Activated CD8-positive, alpha-beta memory T cell treated with anti-CD3 and anti-CD28 coated beads, Interleukin-2, amount 50 U/mL, for 1 hour (primary cell): ENCODE results near the gene AGR2.
"Not testable (repeated sequence)": the region's sequence is repeated elsewhere in the genome, so short reads cannot be mapped to it uniquely, and the experiment has no call there.

ENCODE experiments used
- DNase-seq: peaks from one replicate; pipeline ENCODE4 v3.0.0-alpha.2; 2020; ENCODE audit errors: extremely low read depth

Gene AGR2

DNA sequence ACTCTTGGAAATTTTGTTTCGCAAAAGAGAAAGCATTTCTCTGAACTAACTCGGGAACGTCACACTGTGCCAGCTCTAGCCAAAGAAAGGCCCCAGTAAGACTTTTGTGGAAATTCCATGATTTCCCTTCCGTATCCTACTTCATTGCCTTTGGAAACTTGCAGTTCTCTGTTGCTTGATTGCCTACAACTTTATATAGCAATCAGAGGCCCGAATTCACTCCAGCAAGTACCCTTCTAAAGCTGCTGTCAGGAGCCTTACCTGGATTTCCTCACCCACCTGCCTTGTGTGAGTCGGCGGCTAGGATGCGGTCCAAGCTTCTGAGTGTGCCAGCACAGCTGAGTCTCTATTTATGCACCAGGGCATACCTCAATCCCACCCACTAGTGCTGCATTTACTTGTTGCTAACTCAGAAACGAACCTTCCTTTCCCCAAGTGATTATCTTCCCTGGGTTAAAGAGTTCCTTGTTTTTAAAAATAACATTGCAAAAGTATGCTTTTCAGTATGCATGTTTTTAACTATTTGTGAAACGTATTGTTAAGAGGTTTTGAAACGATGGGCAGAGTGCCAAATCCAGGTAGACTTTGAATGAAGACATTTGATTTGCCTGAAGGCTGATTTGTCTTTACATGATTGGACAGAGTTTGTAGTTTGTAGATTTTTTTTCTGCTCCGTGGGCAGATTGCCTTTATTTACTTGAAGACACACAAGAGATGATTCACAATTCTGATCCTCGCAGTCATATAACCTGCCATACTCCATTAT lies at the start of gene AGR2:
Gene AGR2, minus strand, starts transcription at position 326 of the 766 bp plus-strand sequence. CDS start 3,203 bp downstream, outside the sequence.
- DNase-seq, result no peak

DNA sequence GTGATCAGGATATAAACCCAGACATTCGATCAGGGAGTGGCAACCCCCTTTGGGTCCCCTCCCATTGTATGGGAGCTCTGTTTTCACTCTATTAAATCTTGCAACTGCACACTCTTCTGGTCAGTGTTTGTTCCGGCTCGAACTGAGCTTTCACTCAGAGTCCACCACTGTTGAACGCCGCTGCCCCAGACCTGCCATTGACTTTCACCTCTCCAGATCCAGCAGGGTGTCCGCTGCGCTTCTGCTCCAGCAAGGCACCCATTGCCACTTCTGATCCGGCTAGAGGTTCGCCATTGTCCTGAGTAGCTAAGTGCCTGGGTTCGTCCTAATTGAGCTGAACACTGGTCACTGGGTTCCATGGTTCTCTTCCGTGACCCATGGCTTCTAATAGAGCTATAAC lies 48.4 kb upstream of the AGR2 start:
- DNase-seq, result not testable (repeated sequence)

DNA sequence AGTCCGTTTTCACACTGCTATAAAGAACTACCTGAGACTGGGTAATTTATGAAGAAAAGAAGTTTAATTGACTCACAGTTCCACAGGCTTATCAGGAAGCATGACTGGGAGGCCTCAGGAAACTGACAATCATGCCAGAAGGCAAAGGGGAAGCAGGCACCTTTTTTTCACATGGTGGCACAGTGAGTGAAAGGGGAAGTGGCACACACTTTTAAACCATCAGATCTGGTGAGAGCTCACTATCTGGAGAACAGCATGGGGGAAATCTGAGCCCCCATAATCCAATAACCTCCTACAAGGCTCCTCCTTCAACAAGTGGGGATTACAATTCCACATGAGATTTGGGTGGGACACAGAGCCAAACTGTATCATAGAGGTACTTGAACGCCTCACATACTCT lies 47.0 kb upstream of the AGR2 start:
- no peak for DNase-seq

DNA sequence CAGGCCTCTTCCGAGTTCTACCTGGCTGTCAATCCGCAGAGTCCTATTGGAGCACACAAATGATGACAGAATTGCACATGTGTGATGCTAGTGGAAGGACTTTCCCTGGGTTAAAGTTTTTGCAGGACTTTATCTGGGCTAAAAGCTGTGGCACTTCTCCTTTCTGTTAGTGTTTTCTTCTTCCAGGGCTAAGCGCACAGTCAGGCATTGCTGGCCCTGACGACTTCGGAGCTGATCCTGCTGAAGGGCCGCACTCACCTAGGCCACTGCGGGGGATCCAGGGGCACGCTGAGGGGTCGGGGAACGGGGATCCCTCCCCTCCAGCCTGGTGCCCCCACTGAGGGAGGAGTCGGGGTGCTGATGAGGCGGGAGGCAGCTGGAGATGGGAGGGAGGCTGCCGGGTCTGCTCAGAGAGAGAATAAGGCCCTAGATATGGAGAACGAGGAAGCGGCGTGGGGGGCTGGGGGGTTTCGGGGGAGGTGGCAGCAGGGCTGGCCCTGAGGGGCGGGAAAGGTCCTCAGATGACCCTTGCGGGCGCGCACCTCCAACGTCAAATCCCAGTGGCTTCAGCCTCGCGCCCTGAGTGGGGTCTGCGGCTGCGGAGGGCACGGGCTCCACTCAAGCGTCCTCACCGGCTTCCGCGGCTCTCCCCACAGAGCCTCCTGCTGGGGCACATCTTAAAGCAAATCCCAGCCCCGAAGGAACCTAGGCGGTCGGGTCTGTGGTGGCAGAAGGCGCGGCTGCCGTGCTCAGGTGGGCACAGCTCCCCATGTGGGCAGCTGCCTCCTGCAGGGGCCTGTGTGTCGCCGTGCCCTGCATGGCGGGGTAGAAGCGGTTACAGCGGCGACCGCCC lies 46.0 kb upstream of the AGR2 start:
- DNase-seq, result no peak

DNA sequence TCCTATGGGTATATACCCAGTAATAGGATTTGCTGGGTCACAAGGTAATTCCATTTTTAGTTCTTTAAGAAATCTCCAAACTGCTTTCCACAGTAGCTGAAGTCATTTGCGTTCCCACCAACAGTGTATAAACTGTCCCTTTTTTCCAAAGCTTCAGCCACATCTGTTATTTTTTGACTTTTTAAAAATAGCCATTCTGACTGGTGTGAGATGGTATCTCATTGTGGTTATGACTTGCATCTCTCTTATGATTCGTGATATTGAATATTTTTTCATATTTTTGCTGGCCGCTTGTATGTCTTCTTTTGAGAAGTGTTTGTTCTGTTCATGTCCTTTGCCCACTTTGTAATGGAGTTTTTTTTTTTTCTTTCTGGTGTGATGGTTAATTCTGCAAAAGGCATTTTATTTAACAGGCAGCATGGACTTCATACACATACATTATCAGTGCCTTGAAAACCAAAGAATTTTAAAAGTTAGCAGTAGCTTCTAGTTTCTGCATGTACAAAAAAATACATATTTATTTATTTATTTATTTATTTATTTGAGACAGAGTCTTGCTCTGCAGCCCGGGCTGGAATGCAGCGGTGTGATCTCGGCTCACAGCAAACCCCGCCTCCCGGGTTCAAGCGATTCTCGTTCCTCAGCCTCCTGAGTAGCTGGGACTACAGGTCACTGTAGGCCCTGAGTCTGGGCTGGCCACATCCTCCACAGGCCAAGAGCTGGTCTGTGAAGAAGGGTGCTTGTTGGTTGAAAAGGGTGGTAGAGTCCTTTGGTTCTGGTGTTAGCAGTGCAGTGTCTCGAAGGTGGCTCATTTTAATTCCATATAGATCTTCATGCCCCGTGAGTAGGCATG lies 44.7 kb upstream of the AGR2 start:
- DNase-seq, result no peak

DNA sequence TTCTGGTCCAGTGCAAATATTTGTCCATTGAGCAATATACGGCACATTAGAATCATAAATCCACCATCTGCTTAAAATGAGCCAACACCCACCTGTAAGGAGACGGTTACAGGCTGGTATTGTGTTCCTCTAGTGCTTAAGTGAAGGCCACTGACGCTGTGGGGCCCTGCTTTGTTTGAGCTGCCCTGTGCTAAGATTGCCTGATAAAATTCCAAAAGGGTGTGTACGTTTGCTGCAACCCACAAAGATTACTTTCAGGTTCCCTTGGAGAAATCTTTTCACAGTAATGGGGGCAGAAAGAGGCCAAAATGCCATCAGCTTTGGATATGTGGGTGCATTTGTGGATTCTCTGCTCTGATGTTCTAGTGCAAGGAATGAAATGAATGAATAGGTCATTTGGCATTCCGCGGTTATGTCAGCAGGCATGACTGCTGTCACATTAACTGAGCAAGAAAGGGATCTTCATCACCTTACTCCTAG lies 42.6 kb upstream of the AGR2 start:
- no peak for DNase-seq

DNA sequence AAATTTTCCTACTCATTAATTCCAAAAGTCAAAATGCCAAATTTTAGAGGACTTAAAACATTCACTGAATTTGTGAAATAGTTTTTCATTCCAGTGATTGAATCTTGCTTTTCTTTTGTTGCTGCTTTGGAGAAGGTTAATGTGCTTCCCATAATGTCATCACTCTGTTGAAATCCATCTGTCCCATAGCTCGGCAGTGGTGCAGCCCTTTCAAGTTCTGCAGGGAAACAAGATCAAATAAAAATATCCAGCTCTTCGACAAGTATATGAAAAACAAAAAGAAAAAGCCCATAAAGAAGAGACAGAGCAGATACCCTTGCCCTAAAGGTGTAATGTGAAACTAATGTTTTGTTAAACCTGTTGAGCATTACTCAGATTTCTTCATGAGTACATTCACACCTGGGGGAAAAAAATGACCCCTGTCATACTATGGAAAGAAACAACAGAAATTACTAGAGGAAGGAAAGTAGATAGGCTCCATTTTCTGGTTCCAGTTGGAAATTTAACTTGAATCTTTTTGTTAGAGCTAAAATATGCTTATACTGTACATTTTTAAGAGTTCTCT lies 41.9 kb upstream of the AGR2 start:
- DNase-seq, result no peak

DNA sequence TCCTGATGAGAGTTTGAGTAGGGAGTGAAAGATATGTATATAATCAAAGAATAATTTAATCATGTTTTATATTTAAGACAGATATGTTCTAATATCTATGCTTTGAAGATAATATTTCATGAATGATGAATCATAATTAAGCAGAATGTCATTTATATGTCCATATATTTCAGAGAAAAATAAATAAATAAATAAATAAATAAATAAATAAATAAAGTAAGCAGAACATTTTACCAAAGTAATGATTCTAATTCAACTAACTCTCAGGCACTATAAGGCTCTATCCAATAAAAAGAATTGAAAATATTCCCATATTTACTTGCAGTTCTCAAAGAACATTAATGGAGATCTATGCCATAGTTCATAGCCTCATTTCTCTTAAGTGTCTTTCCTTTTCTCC lies 40.9 kb upstream of the AGR2 start:
- no peak for DNase-seq

DNA sequence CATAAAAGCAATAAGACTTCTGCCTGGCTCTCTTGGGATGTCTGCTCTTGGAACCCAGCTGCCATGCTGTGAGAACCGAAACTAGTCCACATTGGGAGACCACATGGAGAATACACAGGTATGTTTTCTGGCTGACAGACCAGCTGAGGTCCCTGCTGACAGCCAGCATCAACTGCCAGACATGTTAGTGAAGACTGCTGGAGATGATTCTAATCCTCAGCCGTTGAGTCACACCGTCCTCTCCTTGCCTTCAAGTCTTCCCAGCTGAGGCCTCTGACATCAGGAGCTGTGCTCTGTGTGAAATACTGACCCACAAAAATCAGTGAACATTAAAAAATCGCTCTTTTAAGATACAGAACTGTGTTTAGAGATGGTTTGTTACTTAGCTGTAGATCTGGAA lies 36.9 kb upstream of the AGR2 start:
- DNase-seq, result no peak

DNA sequence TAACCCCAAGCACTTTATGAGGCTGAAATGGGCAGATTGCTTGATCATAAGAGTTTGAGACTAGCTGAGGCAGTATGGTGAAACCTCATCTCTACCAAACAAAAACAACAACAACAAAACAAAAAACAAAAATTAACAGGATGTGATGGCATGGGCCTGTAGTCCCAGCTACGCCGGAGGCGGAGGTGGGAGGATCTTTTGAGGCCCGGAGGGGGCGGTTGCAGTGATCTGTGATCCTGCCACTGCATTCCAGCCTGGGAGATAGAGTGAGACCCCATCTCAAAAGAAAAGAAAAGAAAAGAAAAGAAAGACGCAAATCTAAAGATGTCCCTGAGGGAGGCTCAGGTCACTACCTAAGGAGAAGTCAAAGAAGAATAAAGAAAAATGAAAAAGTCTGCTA lies 35.3 kb upstream of the AGR2 start:
- no peak for DNase-seq

DNA sequence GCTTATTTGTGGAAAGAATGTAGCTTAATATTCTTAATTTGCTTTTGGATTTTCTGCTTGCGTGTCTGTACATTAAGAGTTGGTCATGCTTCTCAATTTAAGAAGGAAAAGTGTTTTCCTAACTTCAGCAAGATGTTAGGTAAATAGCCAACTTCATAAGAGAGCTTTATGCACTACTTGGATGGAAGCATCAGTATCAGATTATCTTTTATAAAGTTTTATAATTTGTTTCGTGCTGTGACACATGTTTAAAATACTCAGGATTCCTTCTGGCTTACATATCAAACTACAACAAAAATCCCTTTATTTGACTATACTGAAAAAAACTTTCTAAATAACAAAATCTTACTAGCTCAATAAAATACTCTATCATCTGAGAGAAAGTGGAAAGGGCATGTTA lies 34.8 kb upstream of the AGR2 start:
- DNase-seq, result no peak

DNA sequence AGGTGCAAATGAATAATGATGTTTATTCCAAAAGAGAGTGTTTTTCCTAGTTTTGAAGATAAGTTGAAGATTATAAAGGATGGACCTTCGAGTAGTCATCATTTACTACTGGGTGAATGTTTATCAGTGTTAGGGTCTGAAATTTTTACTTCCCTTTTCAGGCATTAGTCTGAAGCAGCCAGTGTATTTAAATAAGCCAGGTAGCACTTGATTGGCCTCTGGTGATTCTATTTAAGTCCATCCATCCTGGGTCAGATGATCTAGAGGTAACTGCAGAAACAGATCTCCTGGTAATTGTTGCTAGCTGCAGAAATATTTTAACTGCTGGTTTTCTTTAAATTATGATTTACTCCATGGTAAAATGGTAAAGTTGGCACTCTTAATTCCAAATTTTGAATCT lies 34.1 kb upstream of the AGR2 start:
- no peak for DNase-seq

DNA sequence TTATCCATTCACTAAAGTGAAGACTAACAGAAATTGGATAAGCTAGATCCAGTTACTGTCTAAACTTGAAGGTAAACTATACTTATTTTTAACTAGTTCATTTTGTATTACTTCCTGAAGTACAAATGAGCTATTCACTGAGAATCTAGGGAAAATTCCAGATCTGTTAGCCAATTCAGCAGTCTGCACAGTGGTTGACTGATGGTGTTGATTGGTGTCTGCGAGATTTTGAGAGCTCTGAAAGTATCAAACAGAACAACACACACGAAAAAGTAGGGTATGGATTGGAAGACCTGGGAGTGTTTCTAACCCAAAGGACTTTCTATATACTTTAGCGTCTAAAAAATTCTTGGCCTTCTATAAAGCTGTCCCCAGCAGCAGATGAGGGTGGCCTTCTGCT lies 33.6 kb upstream of the AGR2 start:
- DNase-seq, result no peak

DNA sequence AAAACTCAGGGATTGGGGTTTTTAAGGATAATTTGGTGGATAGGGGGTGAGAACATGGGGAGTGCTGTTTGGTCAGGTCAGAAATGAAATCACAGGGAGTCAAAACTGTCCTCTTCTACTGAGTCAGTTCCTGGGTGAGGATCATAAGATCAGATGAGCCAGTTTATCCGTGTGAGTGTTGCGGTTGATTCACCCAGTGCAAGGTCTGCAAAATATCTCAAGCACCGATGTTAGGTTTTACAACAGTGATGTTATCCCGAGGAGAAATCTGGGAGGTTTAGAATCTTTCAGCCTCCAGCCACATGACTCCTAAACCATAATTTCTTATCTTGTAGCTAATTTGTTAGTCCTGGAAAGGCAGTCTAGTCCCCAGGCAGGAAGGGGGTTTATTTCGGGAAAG lies 31.7 kb upstream of the AGR2 start:
- no peak for DNase-seq

DNA sequence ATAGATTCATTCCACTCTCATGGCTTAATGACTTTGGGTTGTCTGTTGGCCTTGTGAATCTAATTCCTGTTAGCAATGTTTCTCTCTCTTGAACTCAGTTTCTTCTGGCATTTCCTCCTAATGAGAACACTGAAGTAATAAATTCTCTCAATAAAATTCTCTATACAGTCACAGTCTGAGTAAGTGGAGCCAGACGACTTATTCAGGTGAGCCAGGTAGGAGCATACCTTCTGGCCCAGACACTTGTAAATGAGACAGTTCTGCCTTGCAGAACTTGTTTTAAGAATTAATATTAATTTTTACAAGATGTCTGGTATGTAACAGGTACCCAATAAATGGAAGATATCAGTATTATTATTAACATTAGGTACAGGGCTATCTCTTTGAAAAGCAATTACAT lies 28.6 kb upstream of the AGR2 start:
- no peak for DNase-seq

DNA sequence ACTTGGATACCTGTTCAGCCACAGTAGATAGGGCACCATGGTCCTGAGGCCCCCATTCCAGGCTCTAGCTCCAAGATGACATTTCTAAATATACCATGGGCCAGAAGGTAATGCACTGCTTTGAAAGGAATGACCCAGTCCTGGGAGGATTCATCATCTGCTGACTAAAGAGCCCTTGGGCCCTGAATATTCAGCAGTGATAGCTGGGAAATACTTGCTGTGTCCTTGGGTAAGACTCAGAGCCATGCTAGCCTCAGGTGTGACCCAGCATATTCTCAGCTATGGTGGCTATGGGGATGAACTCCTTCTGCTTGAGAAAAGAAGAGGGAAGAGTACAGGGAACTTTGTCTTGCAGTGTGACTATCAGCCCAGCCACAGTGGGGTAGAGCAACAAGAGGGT lies 21.3 kb upstream of the AGR2 start:
- no peak for DNase-seq

DNA sequence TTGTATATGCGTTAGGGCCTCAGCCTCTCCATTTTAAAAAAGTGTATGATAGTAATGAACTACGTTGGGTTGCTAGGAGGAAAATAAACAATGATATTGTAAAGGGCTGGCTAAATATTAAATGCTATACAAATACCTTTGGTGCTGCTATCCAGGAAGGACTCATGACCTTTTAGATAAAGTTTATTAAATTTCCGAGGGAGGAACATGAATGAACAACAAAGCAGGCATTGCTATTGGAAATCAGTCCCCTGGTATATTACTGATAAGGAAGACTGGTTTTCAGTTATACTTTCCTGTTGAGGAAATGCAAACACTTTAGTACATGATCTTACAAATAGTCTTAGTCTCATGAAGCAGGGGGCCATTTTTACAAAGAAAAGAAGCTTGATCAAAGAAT lies 17.2 kb upstream of the AGR2 start:
- no peak for DNase-seq

DNA sequence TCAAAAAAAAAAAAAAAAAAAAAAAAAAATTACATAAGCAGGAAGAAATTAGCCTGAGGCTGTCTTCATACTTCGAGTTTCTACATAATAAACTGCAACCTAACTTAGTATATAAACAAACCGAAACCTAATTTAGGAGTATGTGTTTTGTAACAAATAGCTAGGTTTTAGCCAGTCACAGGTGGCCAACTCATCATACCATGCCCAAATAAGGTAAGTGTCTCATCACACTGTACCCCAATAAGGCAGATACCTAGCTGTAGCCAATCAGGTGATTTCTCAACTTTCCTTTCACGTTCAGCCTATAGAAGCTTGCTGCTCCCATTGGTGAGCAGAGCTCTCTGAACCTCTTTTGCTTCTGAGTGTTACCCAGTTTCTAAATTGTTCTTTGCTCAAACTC lies 13.9 kb upstream of the AGR2 start:
- no peak for DNase-seq

DNA sequence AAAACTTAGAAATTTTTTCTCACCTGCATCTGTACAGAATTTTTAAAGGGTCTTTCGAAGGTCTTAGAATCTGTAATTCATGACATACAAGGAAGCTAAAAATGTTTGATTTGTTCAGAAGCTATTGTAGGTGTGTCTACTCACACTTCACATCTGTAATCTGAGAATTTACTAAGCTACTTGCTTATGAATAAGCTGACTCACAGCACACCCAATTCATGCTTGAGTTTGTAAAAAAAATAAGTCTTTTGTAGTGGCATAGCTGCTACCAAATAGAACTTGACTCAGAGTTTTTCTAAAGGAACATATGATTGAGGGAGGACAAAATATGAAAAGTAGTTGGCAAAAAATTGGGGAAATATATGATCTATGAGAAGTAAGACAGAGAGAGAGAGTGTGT lies 12.7 kb upstream of the AGR2 start:
- no peak for DNase-seq

DNA sequence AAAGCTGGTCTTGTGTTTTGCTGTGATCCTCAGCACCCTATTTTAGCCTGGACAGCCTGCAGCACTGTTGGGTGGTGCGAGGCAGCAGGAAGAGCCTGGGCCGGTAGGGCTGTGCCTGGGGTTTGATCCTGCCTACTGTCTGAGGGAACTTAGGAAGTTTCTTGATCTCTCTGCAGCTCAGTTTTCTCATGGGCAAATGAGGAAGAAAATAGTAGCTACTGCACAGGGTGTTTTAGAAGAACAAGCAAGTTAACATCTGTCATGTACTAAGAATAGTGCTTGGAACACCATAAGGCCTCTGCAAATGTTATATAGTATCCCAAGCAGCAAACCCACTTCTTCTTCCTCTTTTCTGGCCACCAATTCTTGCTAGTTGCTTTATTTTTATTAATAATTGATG lies 12.0 kb upstream of the AGR2 start:
- no peak for DNase-seq

DNA sequence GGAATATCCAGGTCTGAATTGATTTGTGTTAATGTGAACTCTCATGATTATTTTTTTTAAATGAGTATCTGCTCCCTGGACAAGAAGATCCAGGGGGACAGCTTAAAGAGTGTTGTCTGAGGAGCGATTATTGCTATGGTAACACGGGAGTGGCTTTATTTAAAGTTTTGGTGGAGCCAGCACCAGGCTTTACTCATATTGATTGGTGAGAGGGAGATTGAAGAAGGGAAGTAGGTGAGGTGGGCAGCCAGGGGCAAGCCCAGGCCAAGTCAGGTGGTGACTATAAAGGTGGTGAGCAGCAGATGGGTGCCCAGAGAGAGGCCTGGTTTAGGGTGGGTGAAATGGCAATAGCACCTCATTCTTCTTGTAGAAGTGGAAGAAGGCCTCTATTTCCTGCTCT lies 10.2 kb upstream of the AGR2 start:
- DNase-seq, result no peak

DNA sequence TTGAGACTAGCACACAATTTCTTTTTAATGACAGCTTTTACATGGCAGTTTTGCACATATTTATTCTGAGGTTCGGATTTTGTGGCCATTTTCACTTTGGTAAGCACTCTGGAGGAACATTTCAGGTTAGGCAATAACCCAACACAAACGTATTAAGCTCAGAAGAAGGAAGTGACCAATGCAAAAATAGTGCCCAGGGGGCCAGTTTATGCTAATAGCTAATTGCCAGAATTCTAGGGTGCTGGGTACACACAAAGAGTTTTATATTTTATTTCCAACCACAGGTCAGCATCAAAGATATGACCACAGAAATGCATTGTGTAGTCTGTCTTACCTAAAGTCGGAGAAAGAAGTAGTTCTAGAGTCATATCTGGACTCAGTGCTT lies 8.4 kb upstream of the AGR2 start:
- DNase-seq, result no peak
